Fibroblast of pulmonary artery (primary cell): ENCODE results near the gene DDX50.

Source experiments
- DNase-seq: peaks from one replicate; pipeline ENCODE4 v3.0.0-alpha.2; 2010; ENCODE audit warnings: low read depth
- H3K4me3 ChIP-seq: replicated peaks from 2 replicates; pipeline ENCODE4 v1.5.1; 2011; ENCODE audit warnings: low read depth, mild to moderate bottlenecking, control low read depth, low read length, moderate library complexity
- CTCF ChIP-seq: IDR thresholded peaks from 2 replicates; pipeline ENCODE4 v1.5.1; 2011; ENCODE audit warnings: mild to moderate bottlenecking, control low read depth, low read length, inconsistent platforms; ENCODE audit errors: missing control alignments

The DDX50 gene

GRCh38 chr10:68950598-68950997 lies 49.5 kb downstream of the DDX50 start:
- DNase-seq: no peak
- H3K4me3 ChIP-seq: no peak overlapping the region
- TF ChIP-seq CTCF: no peak

- no peak overlapping the region for H3K4me3 ChIP-seq
- no peak for DNase-seq
- no peak for TF ChIP-seq CTCF
Measured at GRCh38 chr10:68954904-68955303, 53.8 kb downstream of the DDX50 start.

GRCh38 chr10:68955355-68955831 lies 54.3 kb downstream of the DDX50 start:
- DNase-seq: no peak
- H3K4me3 ChIP-seq: peak overlapping the region; percentile 99
- TF ChIP-seq CTCF: no peak

- peak within 1 kb of the TSS; percentile 99 for H3K4me3 ChIP-seq
- peak; percentile 94 for DNase-seq
- TF ChIP-seq CTCF: peak; percentile 63
Measured at GRCh38 chr10:68955832-68956532, 54.9 kb downstream of the DDX50 start, which contains the start of gene DDX21. TSS of gene DDX21 (plus strand) at chr10:68956170. CDS start at chr10:68956226, 56 bp downstream.

GRCh38 chr10:68957284-68957615 lies 56.1 kb downstream of the DDX50 start:
- no peak for DNase-seq
- no peak for TF ChIP-seq CTCF

GRCh38 chr10:68957654-68958053 lies 56.5 kb downstream of the DDX50 start:
- peak; percentile 28 for DNase-seq
- H3K4me3 ChIP-seq: peak overlapping the region; percentile 99
- TF ChIP-seq CTCF: no peak

More at GRCh38 chr10:68957284-68957615, 56.1 kb downstream of the DDX50 start:
- peak overlapping the region; percentile 99 for H3K4me3 ChIP-seq
